Heart right ventricle (tissue), 16 donors: Measurements from ENCODE around the gene TSC22D4. TPM values are rescaled to one million over a fixed set of nuclear protein-coding genes. Genes with fewer than 3 reads are reported as not detected.

Experiments used
- ATAC-seq, 8 donors: fragments of 200-7000 bp; cut with Tn5 transposase; one replicate each; pipeline ENCODE4 v1.9.1; 2020; ENCODE audit warnings: mild to moderate bottlenecking in 8 of 8, moderate library complexity in 8 of 8, moderate number of reproducible peaks in 1 of 8
- DNase-seq, 2 donors: peaks; one replicate each; pipeline ENCODE4 v3.0.0-alpha.2; 2020
- H3K27ac ChIP-seq, 10 donors: fragments of 200-600 bp; sonication (generic) in 2 of 10; one replicate each; pipeline versions ENCODE4 v1.5.0 to v1.8.0; 2020 to 2022; ENCODE audit warnings: mild to moderate bottlenecking in 3 of 10
- H3K27me3 ChIP-seq, 7 donors: fragments of 200-600 bp; one replicate each; pipeline ENCODE4 v1.8.0; 2021 to 2022; ENCODE audit warnings: mild to moderate bottlenecking in 2 of 7
- H3K36me3 ChIP-seq, 9 donors: fragments of 200-600 bp; sonication (generic) in 1 of 9; one replicate each; pipeline versions ENCODE4 v1.5.0 to v1.8.0; 2020 to 2022; ENCODE audit warnings: mild to moderate bottlenecking in 2 of 9
- H3K4me1 ChIP-seq, 9 donors: fragments of 200-600 bp; sonication (generic) in 1 of 9; one replicate each; pipeline versions ENCODE4 v1.5.0 to v1.8.0; 2020 to 2022; ENCODE audit warnings: mild to moderate bottlenecking in 4 of 9
- H3K4me3 ChIP-seq, 10 donors: fragments of 200-600 bp; sonication (generic) in 2 of 10; one replicate each; pipeline versions ENCODE4 v1.5.0 to v1.8.0; 2020 to 2022; ENCODE audit warnings: mild to moderate bottlenecking in 7 of 10, moderate library complexity in 2 of 10
- H3K9me3 ChIP-seq, 11 donors: fragments of 200-600 bp in 10 of 11; sonication (generic) in 2 of 11; one replicate each; pipeline versions ENCODE4 v1.5.0 to v1.8.0; 2013 to 2022; ENCODE audit warnings: mild to moderate bottlenecking in 2 of 11, control low read depth in 1 of 11, moderate library complexity in 1 of 11
- CTCF ChIP-seq, 9 donors: fragments of 200-600 bp; sonication (generic) in 2 of 9; IDR thresholded peaks; one replicate each; pipeline versions ENCODE4 v1.5.0 to v1.8.0; 2021 to 2022; ENCODE audit warnings: antibody characterized with exemption in 9 of 9, mild to moderate bottlenecking in 5 of 9, moderate library complexity in 1 of 9
- WGBS, 2 donors: extraction: QIAGEN DNeasy Blood & Tissue Kit; methylation state at CpG; one replicate each; pipeline ENCODE4 v1.1.7; 2013; ENCODE audit warnings: inconsistent platforms in 1 of 2; 5-methylcytosine and 5-hydroxymethylcytosine counted together
- intact Hi-C, 10 donors: fragments of 100-400 bp; cut with DNase I; formaldehyde crosslinking; loops; one replicate each; pipeline versions ENCODE4 v1.11.1 to v1.14.2; 2022
- polyA plus RNA-seq, 2 donors: library from polyadenylated mRNA; stranded (reverse); fragments of 200-250 nt; gene quantifications; one replicate each; pipeline ENCODE4 v1.2.3, GENCODE V29; 2013
- total RNA-seq, 10 donors: library from RNA; stranded (reverse); fragmentation: NEBNext Ultra II Directional in 3 of 10; extraction: Animal tissue kit (Norgen Biotek cat#: 25700) in 3 of 10; gene quantifications; one replicate each; pipeline versions ENCODE4 v1.2.1 to v1.2.4, GENCODE V29; 2021 to 2023
- donor health status: Arrhythmogenic right ventricular cardiomyopathy.
- donor health status: ischemic (EF 13 %, LVEDD 7.1; RV severe dilation, severe dysfunction).
- donor health status: healthy with polysubstance abuse.
- donor health status: DM: no; HTN: yes; CAD: no.
- donor health status: DM: no; HTN: no; CAD: no.
- donor health status: ischemic (EF 25% LVEDD 6.9; RV normal size, moderate dysfunction).
- donor health status: ischemic (EF 25% LVEDD 5.7; RV mildly dilated, moderate dysfunction).
- donor health status: healthy.
- donor health status: DM: yes; HTN: yes; CAD: no.
- donor health status: Ischemic cardiomyopathy.
- donor health status: ischemic (EF 35%, LVEDD 5.7; RV mildly dilated, moderate dysfunction).
- donor health status: nonischemic (EF 11% LVEDD 7.7; RV severe dilation, severe dysfunction).
- donor health status: DM: yes; HTN: yes; CAD: no.
- donor health status: PGD.
- donor health status: ischemic (EF 29% LVEDD 5.4; RV normal size, mild dysfunction).
- donor health status: nonischemic (EF 23%, LVEDD 6.1; RV moderate dilation, normal function).

The TSC22D4 gene
- total and polyA plus RNA-seq, 12 donors = 36.0 to 72.3 (median 47.7) TPM

- ATAC-seq (peak; percentile 7 to 61 (median 26)), DNase-seq (peak; percentile 58 to 82)
- intact Hi-C loops = loop anchor here in 8 of 10 donors (1.0 to 5.0 kb wide), 4 partner anchors 14 to 74 kb away; no protein-coding TSS in a partner anchor
- peaks cover 2 to 31% (median 18%) of the 10 kb centered on the region in 9 donors for H3K4me1 ChIP-seq
- 1% methylated on average over 34 to 73 of the region's 79 CpGs for WGBS, 2 donors
- H3K36me3 ChIP-seq = no peaks in the 10 kb centered on the region
- no peaks in the 10 kb centered on the region for H3K9me3 ChIP-seq
- peak overlapping the region in 2 of 10 donors; percentile 47 to 68 for H3K27ac ChIP-seq
- TF ChIP-seq CTCF (IDR thresholded peaks at IDR 0.05) = peak; percentile 86 to 99 (median 95)
- no peaks in the 10 kb centered on the region for H3K27me3 ChIP-seq
- peak overlapping the region; percentile 18 to 64 (median 58) for H3K4me3 ChIP-seq
Measured at GRCh38 chr7:100483090-100483721, 4.2 kb upstream of the TSC22D4 start.

GRCh38 chr7:100482728-100483089 lies 3.7 kb upstream of the TSC22D4 start:
- no peaks in the 10 kb centered on the region for H3K36me3 ChIP-seq
- intact Hi-C loops = loop anchor here in 8 of 10 donors (1.0 to 5.0 kb wide), 4 partner anchors 13 to 75 kb away; no protein-coding TSS in a partner anchor

DNA sequence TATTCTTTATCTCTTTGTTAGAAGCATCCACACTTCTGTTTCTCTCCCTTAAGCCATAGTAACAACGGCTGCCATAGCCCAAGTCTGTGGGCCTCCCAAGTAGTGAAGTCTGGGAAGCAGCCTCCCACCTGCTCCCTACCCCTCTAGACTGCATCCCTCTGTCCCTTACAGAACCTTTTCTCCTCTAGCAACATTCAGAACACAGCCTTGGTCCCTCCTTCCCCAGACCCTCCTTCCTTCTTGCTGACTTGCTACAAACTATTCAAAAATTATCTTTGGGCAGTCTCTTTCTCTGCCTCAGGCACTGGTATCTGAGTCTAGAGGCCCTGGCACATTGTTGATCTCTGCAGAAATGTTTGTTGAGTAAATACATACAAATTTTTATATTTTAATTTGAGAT lies 2.5 kb upstream of the TSC22D4 start:
- no peaks in the 10 kb centered on the region for H3K27me3 ChIP-seq
- H3K9me3 ChIP-seq = no peaks in the 10 kb centered on the region
- peaks cover 9 to 46% (median 31%) of the 10 kb centered on the region in 9 donors for H3K4me1 ChIP-seq
- WGBS, 2 donors = 94 to 100% methylated on average over 1 of the region's 1 CpG
- no peak for DNase-seq
- peaks cover 0 to 8% (median 0%) of the 10 kb centered on the region in 9 donors for H3K36me3 ChIP-seq
- no peak overlapping the region for H3K27ac ChIP-seq
- H3K4me3 ChIP-seq = no peak overlapping the region
- intact Hi-C loops = loop anchor here in 2 of 10 donors (5.0 kb wide), 2 partner anchors 66 to 76 kb away; no protein-coding TSS in a partner anchor
- no peak for ATAC-seq
- TF ChIP-seq CTCF (IDR thresholded peaks at IDR 0.05) = no peak

More at GRCh38 chr7:100482728-100483089, 3.7 kb upstream of the TSC22D4 start:
- Histone ChIP-seq H3K4me1 (peaks cover 2 to 34% (median 19%) of the 10 kb centered on the region in 9 donors), H3K27me3 (no peaks in the 10 kb centered on the region), H3K27ac (peak overlapping the region in 1 of 10 donors; percentile 47), H3K9me3 (no peaks in the 10 kb centered on the region), H3K4me3 (peak overlapping the region; percentile 18 to 64 (median 58))
- no peak for TF ChIP-seq CTCF (IDR thresholded peaks at IDR 0.05)
- WGBS, 2 donors = 42 to 48% methylated on average over 14 of the region's 14 CpGs
- ATAC-seq (no peak), DNase-seq (no peak)

GRCh38 chr7:100477871-100478267 lies 1.1 kb downstream of the TSC22D4 start:
- Histone ChIP-seq H3K4me3 (peak overlapping the region; percentile 44 to 100 (median 98)), H3K27me3 (no peaks in the 10 kb centered on the region), H3K27ac (peak overlapping the region; percentile 66 to 100 (median 84)), H3K4me1 (peaks cover 12 to 66% (median 60%) of the 10 kb centered on the region in 9 donors), H3K36me3 (peaks cover 0 to 44% (median 6%) of the 10 kb centered on the region in 9 donors), H3K9me3 (no peaks in the 10 kb centered on the region)
- ATAC-seq (peak in 1 of 8 donors; percentile 10), DNase-seq (no peak)
- TF ChIP-seq CTCF (IDR thresholded peaks at IDR 0.05) = no peak
- 0 to 6% methylated on average over 16 of the region's 16 CpGs for WGBS, 2 donors
- intact Hi-C loops = loop anchor here in 6 of 10 donors (5.0 to 10.0 kb wide), 7 partner anchors 59 to 387 kb away; partner anchors contain the start of genes AGFG2 (in 1 of the 6), GIGYF1 (in 1 of the 6), GNB2 (in 1 of the 6) and SLC12A9 (in 1 of the 6)
